Smooth muscle cell (in vitro differentiated cells): ENCODE measurements around the gene TSACC. TPM values are rescaled to one million over a fixed set of nuclear protein-coding genes. Genes with fewer than 3 reads are reported as not detected.
"Not testable (repeated sequence)": the region's sequence is repeated elsewhere in the genome, so short reads cannot be mapped to it uniquely, and the experiment has no call there.

Experiments used
- DNase-seq: peaks from one replicate; lab custom pipeline; 2025; ENCODE audit not compliant: unreplicated experiment; lab: John Stamatoyannopoulos, UW
- H2AFZ ChIP-seq: fragments of 200-600 bp; sonication (generic); 2 replicates; pipeline ENCODE4 v1.6.0; 2016; ENCODE audit warnings: antibody characterized with exemption, low read depth, mild to moderate bottlenecking
- H3F3A ChIP-seq: fragments of 200-600 bp; sonication (generic); 2 replicates; pipeline ENCODE4 v1.6.0; 2017; ENCODE audit warnings: antibody characterized with exemption, low read depth
- H3K27ac ChIP-seq: fragments of 200-600 bp; sonication (generic); 2 replicates; pipeline ENCODE4 v1.5.1; 2016; ENCODE audit warnings: low read depth, mild to moderate bottlenecking
- H3K27me3 ChIP-seq: fragments of 200-600 bp; sonication (generic); 2 replicates; pipeline ENCODE4 v1.6.1; 2016; ENCODE audit warnings: low read depth, mild to moderate bottlenecking
- H3K36me3 ChIP-seq: fragments of 200-600 bp; sonication (generic); 2 replicates; pipeline ENCODE4 v1.5.1; 2016; ENCODE audit warnings: low read depth
- H3K4me1 ChIP-seq: fragments of 200-600 bp; sonication (generic); 2 replicates; pipeline ENCODE4 v1.5.1; 2016; ENCODE audit warnings: low read depth
- H3K4me2 ChIP-seq: fragments of 200-600 bp; sonication (generic); 2 replicates; pipeline ENCODE4 v1.6.0; 2016; ENCODE audit warnings: mild to moderate bottlenecking
- H3K4me3 ChIP-seq: fragments of 200-600 bp; sonication (generic); 2 replicates; pipeline ENCODE4 v1.5.1; 2016; ENCODE audit warnings: mild to moderate bottlenecking
- H3K79me2 ChIP-seq: fragments of 200-600 bp; sonication (generic); 2 replicates; pipeline ENCODE4 v1.6.0; 2016; ENCODE audit warnings: low read depth, mild to moderate bottlenecking
- H3K9ac ChIP-seq: fragments of 200-600 bp; sonication (generic); 2 replicates; pipeline ENCODE4 v1.6.0; 2016; ENCODE audit warnings: low read depth
- H3K9me3 ChIP-seq: fragments of 200-600 bp; sonication (generic); replicated peaks from 2 replicates; pipeline ENCODE4 v1.5.1; 2016; ENCODE audit warnings: low read depth
- H4K20me1 ChIP-seq: fragments of 200-600 bp; sonication (generic); 2 replicates; pipeline ENCODE4 v1.6.0; 2016; ENCODE audit warnings: low read depth
- WGBS: methylation state at CpG from one replicate; pipeline ENCODE4 v1.1.7; 2016; ENCODE audit warnings: low lambda C conversion rate; 5-methylcytosine and 5-hydroxymethylcytosine counted together
- polyA plus RNA-seq: library from polyadenylated mRNA; unstranded; fragments of >200 nt; fragmentation: Nextera tagmentation; extraction: Ambion mirVana; gene quantifications from 2 replicates; pipeline ENCODE4 v1.2.1, GENCODE V29; 2016
- total RNA-seq: library from RNA; depleted of rRNA; stranded (reverse); fragments of >200 nt; gene quantifications from 2 replicates; pipeline ENCODE4 v1.2.3, GENCODE V29; 2014
- TF ChIP-seq, protein P1 (sequence below): fragments of 200-600 bp; sonication (generic); IDR thresholded peaks from 2 replicates; pipeline ENCODE4 v1.5.1; 2017; ENCODE audit warnings: borderline replicate concordance, mild to moderate bottlenecking, antibody characterized with exemption; ENCODE audit not compliant: insufficient read depth, poor library complexity, severe bottlenecking

TSACC gene
- total and polyA plus RNA-seq, 2 experiments from 2014 or later = 0.54 TPM; not detected in 1

DNA sequence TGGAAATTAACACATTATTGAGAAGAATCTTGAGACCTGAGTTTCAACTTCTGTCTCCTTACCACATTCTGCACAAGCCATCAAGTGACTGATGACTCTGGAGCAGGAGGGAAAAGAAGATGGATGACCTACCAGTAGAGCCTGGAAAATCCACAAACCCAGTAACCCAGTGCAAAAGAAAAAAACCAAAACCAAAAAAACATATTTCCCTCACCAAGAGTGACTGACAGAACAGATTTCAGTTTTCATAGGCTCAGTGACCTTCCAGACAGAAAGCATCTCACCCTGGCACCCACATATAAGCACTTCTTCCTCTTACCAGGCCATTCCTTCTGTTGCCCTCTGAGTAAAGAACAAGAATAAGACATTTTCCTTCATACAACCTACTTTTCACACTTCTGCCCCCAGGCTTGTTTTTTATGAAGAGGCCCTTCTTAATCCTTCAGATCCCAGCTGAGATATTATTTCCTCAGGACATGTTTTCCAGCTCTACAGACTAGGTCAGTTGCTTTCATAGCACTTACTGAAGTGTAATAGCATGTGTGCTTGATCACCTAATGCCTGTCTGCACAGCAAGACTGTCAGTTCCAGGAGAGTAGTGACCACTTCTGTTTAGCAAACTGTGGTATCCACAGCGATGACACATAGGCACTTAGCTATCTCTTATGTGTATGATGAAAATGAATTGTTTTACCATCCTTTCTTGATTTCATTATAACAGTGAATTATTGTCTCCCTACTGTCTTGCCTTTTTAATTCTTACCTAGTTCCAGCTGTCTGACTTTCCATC is 4.0 kb downstream of the TSACC start:
- no peaks in the 10 kb centered on the region for H3F3A ChIP-seq
- H3K79me2 ChIP-seq = peaks cover 6% of the 10 kb centered on the region
- H4K20me1 ChIP-seq = no peaks in the 10 kb centered on the region
- no peak overlapping the region for H3K4me3 ChIP-seq
- H3K9ac ChIP-seq = no peak overlapping the region
- H3K9me3 ChIP-seq = no peaks in the 10 kb centered on the region
- no peak for DNase-seq
- TF ChIP-seq, protein P1, sequence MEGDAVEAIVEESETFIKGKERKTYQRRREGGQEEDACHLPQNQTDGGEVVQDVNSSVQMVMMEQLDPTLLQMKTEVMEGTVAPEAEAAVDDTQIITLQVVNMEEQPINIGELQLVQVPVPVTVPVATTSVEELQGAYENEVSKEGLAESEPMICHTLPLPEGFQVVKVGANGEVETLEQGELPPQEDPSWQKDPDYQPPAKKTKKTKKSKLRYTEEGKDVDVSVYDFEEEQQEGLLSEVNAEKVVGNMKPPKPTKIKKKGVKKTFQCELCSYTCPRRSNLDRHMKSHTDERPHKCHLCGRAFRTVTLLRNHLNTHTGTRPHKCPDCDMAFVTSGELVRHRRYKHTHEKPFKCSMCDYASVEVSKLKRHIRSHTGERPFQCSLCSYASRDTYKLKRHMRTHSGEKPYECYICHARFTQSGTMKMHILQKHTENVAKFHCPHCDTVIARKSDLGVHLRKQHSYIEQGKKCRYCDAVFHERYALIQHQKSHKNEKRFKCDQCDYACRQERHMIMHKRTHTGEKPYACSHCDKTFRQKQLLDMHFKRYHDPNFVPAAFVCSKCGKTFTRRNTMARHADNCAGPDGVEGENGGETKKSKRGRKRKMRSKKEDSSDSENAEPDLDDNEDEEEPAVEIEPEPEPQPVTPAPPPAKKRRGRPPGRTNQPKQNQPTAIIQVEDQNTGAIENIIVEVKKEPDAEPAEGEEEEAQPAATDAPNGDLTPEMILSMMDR = no peak
- H2AFZ ChIP-seq = no peak overlapping the region
- no peak overlapping the region for H3K4me2 ChIP-seq
- no peaks in the 10 kb centered on the region for H3K27me3 ChIP-seq
- H3K36me3 ChIP-seq = no peaks in the 10 kb centered on the region
- H3K4me1 ChIP-seq = no peaks in the 10 kb centered on the region
- no peak overlapping the region for H3K27ac ChIP-seq
- WGBS = 92% methylated on average over 1 of the region's 1 CpG

- 85% methylated on average over 3 of the region's 3 CpGs for WGBS
- TF ChIP-seq, protein P1 = no peak
- no peaks in the 10 kb centered on the region for H3K36me3 ChIP-seq
Measured at GRCh38 chr1:156344409-156344808, 6.1 kb downstream of the TSACC start.

DNA sequence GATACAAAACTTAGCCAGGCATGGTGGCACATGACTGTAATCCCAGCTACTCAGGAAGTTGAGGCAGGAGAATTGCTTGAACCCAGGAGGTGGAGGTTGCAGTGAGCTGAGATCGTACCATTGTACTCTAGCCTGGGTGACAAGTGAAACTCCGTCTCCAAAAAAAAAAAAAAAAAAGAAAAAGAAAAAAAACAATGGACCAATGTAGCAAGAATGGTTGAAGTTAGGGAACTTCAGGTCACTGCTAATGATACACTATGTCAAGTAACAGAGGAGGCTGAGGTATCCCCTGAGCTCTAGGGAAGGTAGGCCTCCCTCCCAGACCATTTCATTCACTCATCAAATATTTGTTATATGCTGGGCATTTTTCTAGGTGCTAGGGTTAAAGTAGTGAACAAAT is 7.7 kb downstream of the TSACC start:
- not testable (repeated sequence) for H3K4me1 ChIP-seq, H3F3A ChIP-seq, H3K36me3 ChIP-seq, H3K79me2 ChIP-seq, H2AFZ ChIP-seq, H4K20me1 ChIP-seq, H3K9ac ChIP-seq, H3K27ac ChIP-seq, H3K27me3 ChIP-seq, H3K4me3 ChIP-seq, H3K4me2 ChIP-seq, H3K9me3 ChIP-seq, DNase-seq
- WGBS = 100% methylated on average over 2 of the region's 2 CpGs

More at GRCh38 chr1:156344409-156344808, 6.1 kb downstream of the TSACC start:
- Histone ChIP-seq H3K4me2 (no peak overlapping the region), H3F3A (no peaks in the 10 kb centered on the region), H3K9ac (no peak overlapping the region), H3K27ac (no peak overlapping the region), H2AFZ (no peak overlapping the region), H3K27me3 (no peaks in the 10 kb centered on the region), H4K20me1 (no peaks in the 10 kb centered on the region), H3K9me3 (no peaks in the 10 kb centered on the region), H3K4me1 (no peaks in the 10 kb centered on the region), H3K79me2 (no peaks in the 10 kb centered on the region), H3K4me3 (no peak overlapping the region)
- DNase-seq = no peak

DNA sequence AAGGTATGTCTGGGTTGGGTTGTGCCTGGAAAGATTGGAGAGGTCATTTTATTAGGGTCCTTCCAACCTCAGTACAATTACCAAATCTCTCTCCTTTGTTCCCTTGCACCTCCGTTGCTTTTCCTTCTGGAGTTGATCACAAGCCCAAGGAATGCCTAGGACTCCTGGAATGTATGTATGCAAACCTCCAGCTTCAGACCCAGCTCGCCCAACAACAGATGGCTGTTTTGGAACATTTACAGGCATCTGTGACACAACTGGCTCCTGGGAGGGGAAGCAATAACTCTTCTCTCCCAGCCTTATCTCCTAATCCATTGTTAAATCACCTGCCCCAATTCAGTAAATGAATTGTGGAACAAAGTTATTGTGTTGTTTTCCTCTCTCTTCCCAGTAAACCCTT is 8.3 kb downstream of the TSACC start:
- Histone ChIP-seq H3K36me3 (no peaks in the 10 kb centered on the region), H3K27me3 (no peaks in the 10 kb centered on the region), H3K9ac (no peak overlapping the region), H3K79me2 (no peaks in the 10 kb centered on the region), H3F3A (no peaks in the 10 kb centered on the region), H2AFZ (no peak overlapping the region), H3K27ac (no peak overlapping the region), H3K4me3 (no peak overlapping the region), H3K4me2 (no peak overlapping the region), H3K4me1 (no peaks in the 10 kb centered on the region), H3K9me3 (no peaks in the 10 kb centered on the region), H4K20me1 (no peaks in the 10 kb centered on the region)
- DNase-seq = no peak
- TF ChIP-seq, protein P1 = no peak
- 19% methylated on average over 2 of the region's 2 CpGs for WGBS
